Urinary bladder (tissue), 4 donors: Measurements from ENCODE around the gene SEC23A. TPM values are rescaled to one million over a fixed set of nuclear protein-coding genes. Genes with fewer than 3 reads are reported as not detected.
"Not testable (repeated sequence)": the region's sequence is repeated elsewhere in the genome, so short reads cannot be mapped to it uniquely, and the experiment has no call there.

ENCODE experiments used
- DNase-seq: peaks from one replicate; pipeline ENCODE4 v3.0.0-alpha.2; 2015; ENCODE audit errors: extremely low spot score
- H3K27ac ChIP-seq: one replicate; pipeline ENCODE4 v1.5.1; 2013; ENCODE audit warnings: low read depth, mild to moderate bottlenecking, moderate library complexity
- H3K36me3 ChIP-seq: one replicate; pipeline ENCODE4 v1.6.1; 2013; ENCODE audit warnings: mild to moderate bottlenecking, moderate library complexity; ENCODE audit not compliant: insufficient read depth
- H3K4me1 ChIP-seq: one replicate; pipeline ENCODE4 v1.6.1; 2013; ENCODE audit warnings: mild to moderate bottlenecking, moderate library complexity; ENCODE audit not compliant: insufficient read depth
- H3K4me3 ChIP-seq: one replicate; pipeline ENCODE4 v1.5.1; 2013; ENCODE audit warnings: low read depth, low read length
- WGBS: extraction: QIAGEN DNeasy Blood & Tissue Kit; methylation state at CpG from one replicate; pipeline ENCODE4 v1.1.7; 2013; 5-methylcytosine and 5-hydroxymethylcytosine counted together
- polyA plus RNA-seq: library from polyadenylated mRNA; stranded (reverse); fragments of 200-250 nt; gene quantifications from one replicate; pipeline ENCODE4 v1.2.3, GENCODE V29; 2013
- total RNA-seq: library from RNA; depleted of rRNA; stranded (reverse); fragments of >200 nt; gene quantifications from one replicate; pipeline ENCODE4 v1.2.3, GENCODE V29; 2014
- donor health status: healthy with polysubstance abuse.
- donor health status: healthy.

SEC23A gene
- total and polyA plus RNA-seq, 2 donors, result 67.2 to 318 TPM

GRCh38 chr14:39107591-39107996 lies 4.6 kb upstream of the SEC23A start:
- no peaks in the 10 kb centered on the region for H3K4me1 ChIP-seq
- DNase-seq, result no peak
- H3K36me3 ChIP-seq, result no peaks in the 10 kb centered on the region
- no peak overlapping the region for H3K4me3 ChIP-seq
- H3K27ac ChIP-seq, result no peak overlapping the region
- 66% methylated on average over 2 of the region's 2 CpGs for WGBS

- H3K36me3 ChIP-seq, H3K4me3 ChIP-seq, H3K27ac ChIP-seq, DNase-seq, H3K4me1 ChIP-seq: not testable (repeated sequence)
- 84% methylated on average over 17 of the region's 17 CpGs for WGBS
Observed at GRCh38 chr14:39104078-39104801, 1.2 kb upstream of the SEC23A start.

- WGBS, result under 1% methylated on average over 23 of the region's 23 CpGs
- Histone ChIP-seq H3K4me1 (no peaks in the 10 kb centered on the region), H3K36me3 (peaks cover 3% of the 10 kb centered on the region), H3K4me3 (peak overlapping the region; percentile 94), H3K27ac (peak overlapping the region; percentile 98)
- no peak for DNase-seq
Observed at GRCh38 chr14:39102265-39102968, 618 bp downstream of the SEC23A start.

DNA sequence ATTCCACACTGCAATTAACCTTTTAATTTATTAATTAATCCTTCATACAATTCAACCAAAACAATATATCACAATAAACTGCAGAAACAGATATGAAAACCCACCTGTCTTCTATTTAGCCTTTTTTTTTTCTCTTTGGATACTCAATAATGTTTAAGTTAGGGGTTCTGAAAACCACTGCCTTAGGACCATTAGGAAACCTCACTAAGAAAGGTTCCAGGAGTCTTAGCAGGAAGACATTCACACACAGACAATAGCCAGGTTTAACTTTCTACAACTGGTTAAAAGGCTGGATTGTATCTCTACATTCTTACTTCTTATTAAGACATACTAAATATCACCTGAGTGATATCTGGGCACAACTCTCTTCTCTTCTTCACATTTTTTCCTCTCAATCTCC lies 3.3 kb downstream of the SEC23A start:
- DNase-seq, result no peak
- Histone ChIP-seq H3K4me1 (no peaks in the 10 kb centered on the region), H3K4me3 (no peak overlapping the region), H3K36me3 (peaks cover 3% of the 10 kb centered on the region), H3K27ac (peak overlapping the region; percentile 10)

DNA sequence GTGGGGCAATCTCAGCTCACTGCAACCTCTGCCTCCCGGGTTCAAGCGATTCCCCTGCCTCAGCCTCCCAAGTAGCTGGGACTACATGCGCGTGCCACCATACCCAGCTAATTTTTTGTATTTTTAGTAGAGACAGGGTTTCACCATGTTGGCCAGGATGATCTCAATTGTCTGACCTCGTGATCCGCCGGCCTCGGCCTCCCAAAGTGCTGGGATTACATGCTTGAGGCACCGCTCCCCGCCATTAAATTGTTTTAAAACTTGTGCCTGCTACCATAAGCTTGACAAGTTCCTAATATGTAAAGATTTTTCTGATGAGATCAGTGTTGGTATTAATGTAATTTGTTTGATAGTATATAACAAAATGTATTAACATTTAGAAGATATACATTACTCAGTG lies 3.8 kb downstream of the SEC23A start:
- H3K27ac ChIP-seq, result not testable (repeated sequence)

GRCh38 chr14:39097159-39097558 lies 5.9 kb downstream of the SEC23A start:
- H3K27ac ChIP-seq, result no peak overlapping the region
- no peaks in the 10 kb centered on the region for H3K4me1 ChIP-seq
- 44% methylated on average over 3 of the region's 3 CpGs for WGBS
- H3K36me3 ChIP-seq, result peaks cover 3% of the 10 kb centered on the region
- DNase-seq, result no peak
- H3K4me3 ChIP-seq, result no peak overlapping the region

More for the DNA sequence above, 3.8 kb downstream of the SEC23A start:
- WGBS, result 91% methylated on average over 10 of the region's 10 CpGs
- not testable (repeated sequence) for H3K4me1 ChIP-seq, H3K4me3 ChIP-seq, H3K36me3 ChIP-seq, DNase-seq

GRCh38 chr14:39094515-39094914 lies 8.5 kb downstream of the SEC23A start:
- 88% methylated on average over 3 of the region's 3 CpGs for WGBS
- no peak overlapping the region for H3K27ac ChIP-seq
- H3K4me3 ChIP-seq, result no peak overlapping the region
- no peak for DNase-seq
- H3K36me3 ChIP-seq, result no peaks in the 10 kb centered on the region
- H3K4me1 ChIP-seq, result no peaks in the 10 kb centered on the region

DNA sequence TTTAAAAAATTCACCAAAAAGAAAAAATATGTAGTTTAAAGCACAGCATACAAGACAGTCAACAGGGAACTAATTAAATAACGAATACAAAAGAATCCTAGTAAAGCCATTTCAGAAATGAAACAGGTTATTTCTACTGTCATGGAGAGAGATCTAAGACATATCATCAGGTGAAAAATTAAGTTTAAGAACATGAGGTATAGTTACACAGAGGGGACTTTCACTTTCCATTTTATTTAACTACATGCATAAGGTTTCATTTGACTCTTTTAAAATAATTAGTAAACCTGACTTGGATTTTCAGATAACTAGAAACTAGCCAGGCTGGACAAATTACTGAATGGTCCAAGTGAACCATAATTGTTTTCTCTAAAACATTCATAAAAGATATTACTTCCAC lies 11.3 kb downstream of the SEC23A start:
- Histone ChIP-seq H3K36me3 (no peaks in the 10 kb centered on the region), H3K4me3 (no peak overlapping the region), H3K27ac (no peak overlapping the region), H3K4me1 (no peaks in the 10 kb centered on the region)
- 91% methylated on average over 1 of the region's 1 CpG for WGBS
- DNase-seq, result no peak

DNA sequence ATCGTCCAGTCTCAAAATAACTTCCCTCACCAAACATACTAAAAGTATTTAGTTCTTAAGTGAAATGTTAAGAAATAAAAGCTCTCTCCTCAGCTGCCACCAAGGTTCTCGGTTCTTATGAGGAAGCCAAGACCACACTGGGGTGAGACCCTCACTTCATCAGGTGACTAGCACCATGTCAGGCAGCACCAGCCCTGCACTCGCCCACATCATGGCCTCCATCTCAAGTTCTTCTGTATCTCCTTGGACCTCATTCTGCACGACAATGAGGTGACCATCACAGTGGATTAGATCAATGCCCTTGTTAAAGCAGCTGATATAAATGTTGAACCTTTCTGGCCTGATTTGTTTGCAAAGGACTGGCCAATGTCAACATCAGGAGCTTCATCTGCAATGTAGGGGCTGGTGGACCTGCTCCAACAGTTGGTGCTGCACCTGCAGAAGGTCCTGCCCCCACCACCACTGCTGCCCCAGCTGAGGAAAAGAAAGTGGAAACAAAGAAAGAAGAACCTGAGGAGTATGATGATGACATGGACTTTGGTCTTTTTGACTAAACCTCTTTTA lies 12.4 kb downstream of the SEC23A start:
- no peaks in the 10 kb centered on the region for H3K4me1 ChIP-seq

DNA sequence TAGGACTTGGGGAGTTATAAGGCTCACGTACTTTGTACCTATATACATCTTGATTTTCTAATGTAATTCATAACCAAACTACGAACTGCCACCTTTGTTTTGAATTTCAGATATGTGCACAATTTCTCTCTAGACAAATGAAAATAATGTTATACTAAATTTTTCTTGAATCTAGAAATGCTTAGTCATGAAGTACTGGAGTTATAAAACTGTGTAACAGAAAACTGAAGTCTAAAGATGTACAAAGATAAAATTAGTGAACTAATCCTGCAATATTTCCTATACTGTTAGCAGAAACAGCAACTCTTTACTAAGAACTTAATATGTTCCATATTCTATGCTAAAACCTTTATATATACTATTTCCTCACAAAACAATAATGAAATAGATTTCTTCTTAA lies 15.5 kb downstream of the SEC23A start:
- no peak for DNase-seq
- Histone ChIP-seq H3K4me1 (no peaks in the 10 kb centered on the region), H3K36me3 (peaks cover 7% of the 10 kb centered on the region), H3K4me3 (no peak overlapping the region), H3K27ac (no peak overlapping the region)
- WGBS, result 97% methylated on average over 2 of the region's 2 CpGs

More for the DNA sequence above, 12.4 kb downstream of the SEC23A start:
- WGBS, result 94% methylated on average over 4 of the region's 4 CpGs
- H3K4me3 ChIP-seq, result no peak overlapping the region
- H3K36me3 ChIP-seq, result peaks cover under 1% of the 10 kb centered on the region
- DNase-seq, result no peak
- H3K27ac ChIP-seq, result no peak overlapping the region

DNA sequence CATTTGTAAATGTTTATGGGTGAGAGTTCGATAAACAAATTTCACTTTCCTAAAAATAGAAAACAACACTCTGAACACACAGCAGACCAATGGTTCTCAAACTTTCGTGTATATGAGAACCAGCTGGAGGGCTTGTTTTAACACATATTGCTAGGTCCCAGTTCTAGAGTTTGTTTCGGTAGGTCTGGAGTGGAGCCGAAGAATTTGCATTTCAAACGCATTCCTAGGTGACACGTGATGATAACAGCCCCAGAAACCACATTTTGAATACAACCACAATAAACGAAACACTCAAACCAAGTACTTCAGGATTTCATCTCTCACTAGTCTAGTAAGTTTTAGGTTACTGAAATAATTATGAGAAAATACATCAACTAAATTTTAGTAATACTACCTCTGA lies 17.1 kb downstream of the SEC23A start:
- no peak for DNase-seq
- H3K27ac ChIP-seq, result no peak overlapping the region
- H3K4me3 ChIP-seq, result no peak overlapping the region
- peaks cover 8% of the 10 kb centered on the region for H3K36me3 ChIP-seq
- no peaks in the 10 kb centered on the region for H3K4me1 ChIP-seq
- WGBS, result 84% methylated on average over 7 of the region's 7 CpGs

- H3K4me1 ChIP-seq, result no peaks in the 10 kb centered on the region
- WGBS, result 67% methylated on average over 5 of the region's 5 CpGs
- no peak for DNase-seq
- peaks cover 9% of the 10 kb centered on the region for H3K36me3 ChIP-seq
- H3K27ac ChIP-seq, result no peak overlapping the region
- no peak overlapping the region for H3K4me3 ChIP-seq
Observed at GRCh38 chr14:39083127-39083526, 19.9 kb downstream of the SEC23A start.

DNA sequence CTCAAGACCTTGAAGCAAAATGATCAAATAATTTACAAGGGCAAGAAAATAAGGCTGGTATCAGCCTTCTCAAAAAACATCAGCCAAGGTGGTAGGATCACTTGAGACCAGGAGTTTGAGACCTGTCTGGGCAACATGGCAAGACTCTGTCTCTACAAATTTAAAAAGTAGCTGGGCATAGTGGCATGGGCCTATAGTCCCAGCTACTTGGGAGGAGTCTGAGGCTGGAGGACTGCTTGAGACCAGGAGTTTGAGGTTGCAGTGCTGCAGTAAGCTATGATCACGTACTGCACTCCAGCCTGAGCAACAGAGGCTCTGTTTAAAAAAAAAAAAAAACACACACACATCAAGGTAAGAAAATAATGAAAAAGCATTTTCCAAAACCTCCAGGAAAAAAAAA lies 22.1 kb downstream of the SEC23A start:
- no peak overlapping the region for H3K4me3 ChIP-seq
- 95% methylated on average over 1 of the region's 1 CpG for WGBS
- no peak for DNase-seq
- H3K27ac ChIP-seq, result no peak overlapping the region
- peaks cover 12% of the 10 kb centered on the region for H3K36me3 ChIP-seq
- H3K4me1 ChIP-seq, result no peaks in the 10 kb centered on the region

DNA sequence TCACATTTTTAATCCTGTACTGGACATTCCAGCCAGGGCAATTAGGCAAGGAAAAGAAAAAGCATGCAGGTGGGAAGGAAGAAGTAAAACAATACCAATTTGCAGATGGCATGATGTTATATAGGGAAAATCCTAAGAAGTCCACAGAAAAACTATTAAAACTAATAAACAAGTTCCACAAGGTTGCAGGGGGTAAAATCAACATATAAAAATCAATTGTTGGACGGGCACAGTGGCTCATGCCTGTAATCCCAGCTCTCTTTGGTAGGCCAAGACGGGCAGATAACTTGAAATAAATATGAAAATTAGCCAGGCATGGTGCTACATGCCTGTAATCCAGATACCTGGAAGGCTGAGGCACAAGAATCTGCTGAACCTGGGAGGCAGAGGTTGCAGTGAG lies 31.9 kb downstream of the SEC23A start:
- WGBS, result 93% methylated on average over 2 of the region's 2 CpGs
- Histone ChIP-seq H3K4me3 (no peak overlapping the region), H3K4me1 (no peaks in the 10 kb centered on the region), H3K36me3 (peaks cover 2% of the 10 kb centered on the region), H3K27ac (no peak overlapping the region)
- DNase-seq, result no peak
